Neural crest cell (in vitro differentiated cells): ENCODE measurements around the gene SLX4. TPM values are rescaled to one million over a fixed set of nuclear protein-coding genes. Genes with fewer than 3 reads are reported as not detected.
A peak's percentile ranks its signal among the peaks of the same experiment; 100 is the strongest.
"Not testable (repeated sequence)": the region's sequence is repeated elsewhere in the genome, so short reads cannot be mapped to it uniquely, and the experiment has no call there.

ENCODE experiments used
- DNase-seq: peaks from one replicate; pipeline ENCODE4 v3.0.0; 2021; ENCODE audit warnings: low read depth, mixed read lengths, low spot score
- H3K27ac Mint-ChIP-seq: one replicate; pipeline ENCODE4 v1.8.0; 2021; ENCODE audit warnings: mild to moderate bottlenecking, mixed read lengths; ENCODE audit not compliant: unreplicated experiment
- H3K27me3 Mint-ChIP-seq: 2 replicates; pipeline ENCODE4 v1.8.0; 2021; ENCODE audit warnings: low read depth, mild to moderate bottlenecking, mixed read lengths
- H3K36me3 Mint-ChIP-seq: 2 replicates; pipeline ENCODE4 v1.8.0; 2021; ENCODE audit warnings: low read depth, mild to moderate bottlenecking, mixed read lengths
- H3K4me1 Mint-ChIP-seq: 2 replicates; pipeline ENCODE4 v1.8.0; 2021; ENCODE audit warnings: mixed read lengths
- H3K4me3 Mint-ChIP-seq: one replicate; pipeline ENCODE4 v1.8.0; 2021; ENCODE audit warnings: mild to moderate bottlenecking, mixed read lengths
- H3K9me3 Mint-ChIP-seq: 2 replicates; pipeline ENCODE4 v1.8.0; 2021; ENCODE audit warnings: mixed read lengths
- CTCF ChIP-seq: fragments of 200-600 bp; sonication (generic); conservative IDR thresholded peaks from 2 replicates; pipeline ENCODE4 v1.5.0; 2021; ENCODE audit warnings: antibody characterized with exemption, mild to moderate bottlenecking
- total RNA-seq: library from RNA; stranded (reverse); gene quantifications from 2 replicates; pipeline ENCODE4 v1.2.1, GENCODE V29; 2021

Gene SLX4
- total RNA-seq, 1 donor from 2014 or later: 17.7 TPM

- peaks cover 31% of the 10 kb centered on the region for H3K4me1 Mint-ChIP-seq
- H3K27ac Mint-ChIP-seq: peak overlapping the region; percentile 83
These were observed 684 bp downstream of the SLX4 start for GRCh38 chr16:3610698-3611145.

GRCh38 chr16:3609895-3610697 lies 1.3 kb downstream of the SLX4 start:
- Mint-ChIP-seq H3K4me3 (peak overlapping the region; percentile 99), H3K36me3 (peaks cover 4% of the 10 kb centered on the region), H3K27ac (no peak overlapping the region), H3K4me1 (peaks cover 31% of the 10 kb centered on the region), H3K9me3 (no peaks in the 10 kb centered on the region), H3K27me3 (no peaks in the 10 kb centered on the region)
- DNase-seq: no peak
- no peak for TF ChIP-seq CTCF

More at GRCh38 chr16:3610698-3611145, 684 bp downstream of the SLX4 start:
- DNase-seq: no peak
- TF ChIP-seq CTCF: no peak
- Mint-ChIP-seq H3K27me3 (no peaks in the 10 kb centered on the region), H3K36me3 (peaks cover 4% of the 10 kb centered on the region), H3K4me3 (peak overlapping the region; percentile 99), H3K9me3 (no peaks in the 10 kb centered on the region)

GRCh38 chr16:3608976-3609375 lies 2.4 kb downstream of the SLX4 start:
- not testable (repeated sequence) for H3K27ac Mint-ChIP-seq, H3K27me3 Mint-ChIP-seq, H3K9me3 Mint-ChIP-seq, H3K36me3 Mint-ChIP-seq, DNase-seq
- Mint-ChIP-seq H3K4me1 (peaks cover 31% of the 10 kb centered on the region), H3K4me3 (peak overlapping the region; percentile 66)

GRCh38 chr16:3608069-3608468 lies 3.3 kb downstream of the SLX4 start:
- no peak for DNase-seq
- Mint-ChIP-seq H3K4me3 (no peak overlapping the region), H3K36me3 (peaks cover 11% of the 10 kb centered on the region), H3K27ac (no peak overlapping the region), H3K9me3 (no peaks in the 10 kb centered on the region), H3K4me1 (peaks cover 25% of the 10 kb centered on the region), H3K27me3 (no peaks in the 10 kb centered on the region)
- TF ChIP-seq CTCF: no peak

GRCh38 chr16:3607634-3608033 lies 3.8 kb downstream of the SLX4 start:
- TF ChIP-seq CTCF: no peak
- Mint-ChIP-seq H3K4me1 (peaks cover 21% of the 10 kb centered on the region), H3K4me3 (peak overlapping the region; percentile 49), H3K27me3 (no peaks in the 10 kb centered on the region), H3K9me3 (no peaks in the 10 kb centered on the region), H3K27ac (peak overlapping the region; percentile 71), H3K36me3 (peaks cover 12% of the 10 kb centered on the region)
- no peak for DNase-seq

GRCh38 chr16:3607161-3607560 lies 4.2 kb downstream of the SLX4 start:
- Mint-ChIP-seq H3K9me3 (no peaks in the 10 kb centered on the region), H3K27me3 (no peaks in the 10 kb centered on the region), H3K4me1 (peaks cover 19% of the 10 kb centered on the region), H3K36me3 (peaks cover 15% of the 10 kb centered on the region), H3K27ac (peak overlapping the region; percentile 71), H3K4me3 (peak overlapping the region; percentile 49)
- no peak for DNase-seq
- TF ChIP-seq CTCF: no peak
